Pancreas (tissue), 10 donors: ENCODE data around the gene CYTH4. TPM values are rescaled to one million over a fixed set of nuclear protein-coding genes. Genes with fewer than 3 reads are reported as not detected.

ENCODE experiments used
- ATAC-seq, 4 donors: fragments of 200-7000 bp; cut with Tn5 transposase; one replicate each; pipeline versions ENCODE4 v1.8.0 to v1.9.1; 2020; ENCODE audit warnings: mild to moderate bottlenecking in 4 of 4, moderate library complexity in 4 of 4
- DNase-seq, 6 donors: peaks; one replicate each; pipeline ENCODE4 v3.0.0-alpha.2; 2020
- FAIRE-seq: peaks from 2 replicates; lab custom pipeline; 2012; peaks lifted over from hg19 to GRCh38; lab: Jason Lieb, UNC
- H3K27ac ChIP-seq, 4 donors: fragments of 200-600 bp; sonication (generic); 1 replicate in 3 of 4; 2 replicates in 1 of 4; pipeline versions ENCODE4 v1.5.0 to v1.8.0; 2020
- H3K27me3 ChIP-seq, 4 donors: fragments of 200-600 bp; one replicate each; pipeline ENCODE4 v1.8.0; 2021
- H3K36me3 ChIP-seq, 3 donors: fragments of 200-600 bp; sonication (generic) in 1 of 3; one replicate each; pipeline versions ENCODE4 v1.5.0 to v1.8.0; 2020 to 2021
- H3K4me1 ChIP-seq, 3 donors: fragments of 200-600 bp; one replicate each; pipeline ENCODE4 v1.8.0; 2021
- H3K4me3 ChIP-seq, 4 donors: fragments of 200-600 bp; sonication (generic) in 2 of 4; one replicate each; pipeline versions ENCODE4 v1.5.0 to v1.8.0; 2020 to 2021
- H3K9me3 ChIP-seq, 4 donors: fragments of 200-600 bp; one replicate each; pipeline ENCODE4 v1.8.0; 2021
- WGBS, 2 donors: extraction: QIAGEN DNeasy Blood & Tissue Kit; methylation state at CpG; one replicate each; pipeline ENCODE4 v1.1.7; 2013; 5-methylcytosine and 5-hydroxymethylcytosine counted together
- intact Hi-C, 3 donors: fragments of 100-400 bp; cut with DNase I; formaldehyde crosslinking; loops; one replicate each; pipeline versions ENCODE4 v1.11.1 to v1.14.2; 2022
- polyA plus RNA-seq, 2 donors: library from polyadenylated mRNA; stranded (reverse); fragments of 200-250 nt; gene quantifications; one replicate each; pipeline ENCODE4 v1.2.3, GENCODE V29; 2013
- total RNA-seq, 6 donors: library from RNA; stranded (reverse); fragmentation: NEBNext Ultra II Directional in 4 of 6; extraction: Animal tissue kit (Norgen Biotek cat#: 25700) in 4 of 6; gene quantifications; one replicate each; pipeline versions ENCODE4 v1.2.1 to v1.2.4, GENCODE V29; 2021 to 2023
- TF ChIP-seq, protein P1 (sequence below), 4 donors: fragments of 200-600 bp; sonication (generic) in 3 of 4; IDR thresholded peaks; one replicate each; pipeline versions ENCODE4 v1.5.0 to v1.8.0; 2021; ENCODE audit warnings: antibody characterized with exemption in 4 of 4
- donor health status: healthy with polysubstance abuse.
- donor health status: DM: no; HTN: no; CAD: no; lungs with moderate emphysema.
- donor health status: DM: no; HTN: no; CAD: no.
- donor health status: control.
- donor health status: control.
- donor health status: Bipolar disorder and iron deficiency.
- donor health status: DM: yes; HTN: yes; CAD: no.
- donor health status: DM: no; HTN: no; CAD: no.
- donor health status: DM: no; HTN: no; CAD: no.
- donor health status: DM: yes; HTN: yes; CAD: no.

The CYTH4 gene
- total and polyA plus RNA-seq, 8 donors = 0.79 to 12.0 (median 2.8) TPM

DNA sequence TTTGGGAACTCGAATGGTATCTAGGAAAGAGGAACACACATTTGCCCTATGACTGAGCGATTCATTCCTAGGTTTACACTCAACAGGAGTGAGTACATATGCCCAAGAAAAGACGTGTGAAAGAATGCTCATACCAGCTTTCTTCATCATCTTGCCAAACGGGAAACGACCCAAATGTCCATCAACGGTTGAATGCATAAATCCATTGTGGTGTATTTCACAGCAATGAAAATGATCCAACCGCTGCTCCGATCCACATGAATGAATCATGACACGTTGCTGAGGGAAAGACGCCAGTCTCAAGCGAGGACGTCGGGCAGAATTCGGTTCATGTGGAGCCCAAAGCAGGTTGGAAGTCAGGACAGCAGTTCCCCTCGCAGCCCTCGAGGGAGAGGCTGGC is 71.5 kb downstream of the CYTH4 start:
- ATAC-seq (no peak), FAIRE-seq (no peak), DNase-seq (no peak)
- H3K9me3 ChIP-seq = no peaks in the 10 kb centered on the region
- H3K27ac ChIP-seq = no peak overlapping the region
- TF ChIP-seq, protein P1, sequence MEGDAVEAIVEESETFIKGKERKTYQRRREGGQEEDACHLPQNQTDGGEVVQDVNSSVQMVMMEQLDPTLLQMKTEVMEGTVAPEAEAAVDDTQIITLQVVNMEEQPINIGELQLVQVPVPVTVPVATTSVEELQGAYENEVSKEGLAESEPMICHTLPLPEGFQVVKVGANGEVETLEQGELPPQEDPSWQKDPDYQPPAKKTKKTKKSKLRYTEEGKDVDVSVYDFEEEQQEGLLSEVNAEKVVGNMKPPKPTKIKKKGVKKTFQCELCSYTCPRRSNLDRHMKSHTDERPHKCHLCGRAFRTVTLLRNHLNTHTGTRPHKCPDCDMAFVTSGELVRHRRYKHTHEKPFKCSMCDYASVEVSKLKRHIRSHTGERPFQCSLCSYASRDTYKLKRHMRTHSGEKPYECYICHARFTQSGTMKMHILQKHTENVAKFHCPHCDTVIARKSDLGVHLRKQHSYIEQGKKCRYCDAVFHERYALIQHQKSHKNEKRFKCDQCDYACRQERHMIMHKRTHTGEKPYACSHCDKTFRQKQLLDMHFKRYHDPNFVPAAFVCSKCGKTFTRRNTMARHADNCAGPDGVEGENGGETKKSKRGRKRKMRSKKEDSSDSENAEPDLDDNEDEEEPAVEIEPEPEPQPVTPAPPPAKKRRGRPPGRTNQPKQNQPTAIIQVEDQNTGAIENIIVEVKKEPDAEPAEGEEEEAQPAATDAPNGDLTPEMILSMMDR (IDR thresholded peaks at IDR 0.05) = no peak
- no peaks in the 10 kb centered on the region for H3K4me1 ChIP-seq
- intact Hi-C loops = no loop called here
- H3K27me3 ChIP-seq = no peaks in the 10 kb centered on the region
- WGBS, 2 donors = 60 to 68% methylated on average over 16 of the region's 16 CpGs
- no peaks in the 10 kb centered on the region for H3K36me3 ChIP-seq
- no peak overlapping the region for H3K4me3 ChIP-seq

DNA sequence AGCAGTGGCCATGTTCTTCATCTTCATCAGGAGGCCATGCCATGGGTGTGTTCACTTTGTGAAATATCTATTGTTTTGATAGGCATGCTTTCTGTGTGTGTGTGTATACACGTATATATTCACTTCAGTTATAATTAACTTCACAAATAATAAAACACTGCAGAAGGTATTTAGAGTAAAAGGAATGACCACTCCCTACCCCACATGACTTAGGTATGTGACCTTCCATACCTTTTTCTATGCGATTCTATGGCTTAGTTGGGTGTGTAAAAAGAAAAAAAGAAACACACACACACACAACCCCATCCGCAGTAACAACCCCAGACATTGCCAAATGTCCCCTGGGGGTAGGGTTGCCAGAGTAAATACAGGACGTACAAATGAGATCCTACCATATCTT is 72.0 kb downstream of the CYTH4 start:
- FAIRE-seq (no peak), DNase-seq (no peak), ATAC-seq (no peak)
- intact Hi-C loops = no loop called here
- no peaks in the 10 kb centered on the region for H3K36me3 ChIP-seq
- TF ChIP-seq, protein P1 (IDR thresholded peaks at IDR 0.05) = no peak
- 57 to 64% methylated on average over 4 of the region's 4 CpGs for WGBS, 2 donors
- H3K4me3 ChIP-seq = no peak overlapping the region
- no peaks in the 10 kb centered on the region for H3K4me1 ChIP-seq
- no peaks in the 10 kb centered on the region for H3K27me3 ChIP-seq
- H3K9me3 ChIP-seq = no peaks in the 10 kb centered on the region
- no peak overlapping the region for H3K27ac ChIP-seq

DNA sequence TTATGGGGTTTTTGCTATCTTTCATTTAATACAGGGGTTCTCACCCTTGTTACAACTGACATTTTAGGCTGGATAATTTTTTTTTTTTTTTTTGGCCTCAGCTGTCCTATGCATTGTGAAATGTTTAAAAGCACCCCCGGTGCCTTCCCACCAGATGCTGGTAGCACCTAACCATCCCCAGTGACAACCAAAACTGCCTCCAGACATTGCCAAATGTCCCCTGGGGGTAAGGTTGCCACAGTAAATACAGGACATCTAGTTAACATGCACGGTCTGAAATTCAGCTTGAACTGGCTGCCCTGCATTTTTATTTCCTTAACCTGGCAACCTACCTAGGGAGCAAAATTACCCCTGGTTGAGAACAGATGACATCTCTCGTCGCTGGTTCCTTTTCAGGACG is 72.4 kb downstream of the CYTH4 start:
- intact Hi-C loops = no loop called here
- Histone ChIP-seq H3K27me3 (no peaks in the 10 kb centered on the region), H3K4me1 (no peaks in the 10 kb centered on the region), H3K4me3 (no peak overlapping the region), H3K9me3 (no peaks in the 10 kb centered on the region), H3K27ac (no peak overlapping the region), H3K36me3 (no peaks in the 10 kb centered on the region)
- FAIRE-seq (no peak), DNase-seq (no peak), ATAC-seq (no peak)
- TF ChIP-seq, protein P1 (IDR thresholded peaks at IDR 0.05) = no peak
- WGBS, 2 donors = 60 to 65% methylated on average over 5 of the region's 5 CpGs

DNA sequence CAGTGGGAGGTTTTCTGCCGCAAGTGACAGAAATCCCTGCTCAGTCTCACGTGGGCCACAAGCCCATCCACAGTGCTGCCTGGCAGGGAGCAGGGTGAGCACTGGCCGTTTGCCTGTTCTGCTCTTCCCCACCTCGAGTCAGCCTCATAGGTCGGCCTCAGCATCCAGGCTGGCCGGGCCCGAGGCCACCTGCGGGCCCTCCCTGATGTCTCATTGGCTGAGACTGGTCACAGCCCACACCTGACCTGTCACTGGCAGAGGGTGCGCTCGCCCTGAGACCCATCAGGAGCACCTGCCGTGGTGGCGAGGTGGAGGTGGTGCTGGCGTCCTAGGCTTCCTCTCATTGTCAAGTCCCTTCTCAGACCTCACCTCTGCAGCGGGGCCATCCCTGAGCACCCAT is 72.9 kb downstream of the CYTH4 start:
- Histone ChIP-seq H3K27me3 (no peaks in the 10 kb centered on the region), H3K9me3 (no peaks in the 10 kb centered on the region), H3K27ac (no peak overlapping the region), H3K4me3 (no peak overlapping the region), H3K4me1 (no peaks in the 10 kb centered on the region), H3K36me3 (no peaks in the 10 kb centered on the region)
- DNase-seq (no peak), FAIRE-seq (no peak), ATAC-seq (no peak)
- 64% methylated on average over 14 of the region's 14 CpGs for WGBS, 2 donors
- TF ChIP-seq, protein P1 (IDR thresholded peaks at IDR 0.05) = no peak
- intact Hi-C loops = no loop called here

DNA sequence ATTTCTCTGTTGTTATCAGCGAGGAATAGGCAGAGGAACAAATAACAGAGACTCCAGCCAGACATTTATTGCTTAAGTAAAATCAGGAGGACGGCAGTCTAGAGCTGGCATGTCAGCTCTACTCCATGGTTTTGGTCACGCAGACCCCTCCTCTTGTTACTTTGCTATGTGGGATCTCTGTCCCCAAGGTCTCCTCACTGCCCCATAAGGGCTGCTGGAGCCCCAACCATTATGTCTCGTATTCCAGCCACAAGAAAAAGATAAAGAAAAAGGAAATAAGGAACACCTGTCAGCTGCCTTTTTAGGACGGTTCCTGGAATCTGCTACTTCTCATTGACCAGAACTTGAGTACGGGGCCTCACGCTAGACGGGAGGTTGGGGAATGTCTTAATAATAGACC is 74.6 kb downstream of the CYTH4 start:
- Histone ChIP-seq H3K9me3 (no peaks in the 10 kb centered on the region), H3K4me1 (no peaks in the 10 kb centered on the region), H3K27ac (no peak overlapping the region), H3K36me3 (no peaks in the 10 kb centered on the region), H3K27me3 (no peaks in the 10 kb centered on the region), H3K4me3 (no peak overlapping the region)
- WGBS, 2 donors = 69 to 73% methylated on average over 8 of the region's 8 CpGs
- DNase-seq (no peak), ATAC-seq (no peak), FAIRE-seq (no peak)
- intact Hi-C loops = no loop called here
- TF ChIP-seq, protein P1 (IDR thresholded peaks at IDR 0.05) = no peak
